Body of pancreas (tissue), 4 donors: ENCODE data around the gene ZNF107. TPM values are rescaled to one million over a fixed set of nuclear protein-coding genes. Genes with fewer than 3 reads are reported as not detected.

Experiments
- ATAC-seq: fragments of 150-250 bp; one replicate; pipeline ENCODE4 v1.9.1; 2016
- DNase-seq, 4 donors: peaks; one replicate each; pipeline ENCODE4 v3.0.0-alpha.2; 2019
- H3K27ac ChIP-seq, 4 donors: fragments of 200-600 bp; sonication (generic); 1 replicate in 3 of 4; 2 replicates in 1 of 4; pipeline versions ENCODE4 v1.5.1 to v1.6.1; 2016 to 2019; ENCODE audit warnings: mild to moderate bottlenecking in 1 of 4, mixed read lengths in 1 of 4, moderate library complexity in 1 of 4
- H3K27me3 ChIP-seq, 2 donors: fragments of 200-600 bp; sonication (generic); one replicate each; pipeline ENCODE4 v1.6.0; 2016; ENCODE audit warnings: mild to moderate bottlenecking in 1 of 2
- H3K36me3 ChIP-seq, 2 donors: fragments of 200-600 bp; sonication (generic); replicated peaks in 1 of 2; 2 replicates each; pipeline ENCODE4 v1.5.1; 2016; ENCODE audit warnings: low read depth in 2 of 2; ENCODE audit not compliant: insufficient read depth in 1 of 2
- H3K4me1 ChIP-seq: fragments of 200-600 bp; sonication (generic); one replicate; pipeline ENCODE4 v1.6.0; 2016
- H3K4me3 ChIP-seq, 2 donors: fragments of 200-600 bp; sonication (generic); 1 replicate in 1 of 2; 2 replicates in 1 of 2; pipeline ENCODE4 v1.5.1; 2016 to 2019
- H3K9me3 ChIP-seq, 3 donors: fragments of 200-600 bp; sonication (generic); 1 replicate in 2 of 3; 2 replicates in 1 of 3; pipeline ENCODE4 v1.5.1; 2016
- CTCF ChIP-seq, 7 experiments: fragments of 450-650 bp in 4 of 7; fragments of 200-600 bp in 3 of 7; sonication (generic) in 3 of 7; IDR thresholded peaks; one replicate each; pipeline ENCODE4 v1.5.1; 2016 to 2019; ENCODE audit warnings: antibody characterized with exemption in 7 of 7
- POLR2A ChIP-seq, 3 donors: fragments of 450-650 bp; IDR thresholded peaks; one replicate each; pipeline ENCODE4 v1.6.1; 2016; ENCODE audit warnings: antibody characterized with exemption in 3 of 3, mild to moderate bottlenecking in 2 of 3
- WGBS, 2 donors: methylation state at CpG; one replicate each; pipeline ENCODE4 v1.1.5; 2017; 5-methylcytosine and 5-hydroxymethylcytosine counted together
- intact Hi-C: fragments of 100-400 bp; cut with DNase I; formaldehyde crosslinking; loops from one replicate; pipeline ENCODE4 v1.15.1; 2023
- total RNA-seq, 2 donors: library from RNA; depleted of rRNA; stranded (reverse); fragments of >200 nt; gene quantifications; one replicate each; pipeline ENCODE4 v1.1.0, GENCODE V29; 2016

Gene ZNF107
- total RNA-seq, 2 donors from 2014 or later, result 2.3 to 3.6 TPM

GRCh38 chr7:64685091-64685490, 19.2 kb downstream of the ZNF107 start:
- TF ChIP-seq CTCF (IDR thresholded peaks at IDR 0.05) (no peak), POLR2A (IDR thresholded peaks at IDR 0.05) (no peak)
- Histone ChIP-seq H3K9me3 (no peaks in the 10 kb centered on the region), H3K36me3 (no peaks in the 10 kb centered on the region), H3K4me1 (no peaks in the 10 kb centered on the region), H3K4me3 (no peak overlapping the region), H3K27ac (no peak overlapping the region), H3K27me3 (no peaks in the 10 kb centered on the region)
- ATAC-seq, result no peak
- intact Hi-C loops, result no loop called here
- DNase-seq, result no peak
- WGBS, 2 donors, result 96 to 98% methylated on average over 9 of the region's 9 CpGs

GRCh38 chr7:64685741-64686140, 19.8 kb downstream of the ZNF107 start:
- DNase-seq (no peak), ATAC-seq (no peak)
- H3K36me3 ChIP-seq, result no peaks in the 10 kb centered on the region
- H3K9me3 ChIP-seq, result no peaks in the 10 kb centered on the region
- H3K4me3 ChIP-seq, result no peak overlapping the region
- intact Hi-C loops, result no loop called here
- 88 to 96% methylated on average over 3 of the region's 3 CpGs for WGBS, 2 donors
- TF ChIP-seq POLR2A (IDR thresholded peaks at IDR 0.05) (no peak), CTCF (IDR thresholded peaks at IDR 0.05) (no peak)
- H3K27ac ChIP-seq, result no peak overlapping the region
- no peaks in the 10 kb centered on the region for H3K4me1 ChIP-seq
- H3K27me3 ChIP-seq, result no peaks in the 10 kb centered on the region

GRCh38 chr7:64686493-64687184, 20.7 kb downstream of the ZNF107 start:
- Histone ChIP-seq H3K27me3 (no peaks in the 10 kb centered on the region), H3K4me3 (no peak overlapping the region), H3K4me1 (no peaks in the 10 kb centered on the region), H3K27ac (no peak overlapping the region), H3K9me3 (no peaks in the 10 kb centered on the region), H3K36me3 (no peaks in the 10 kb centered on the region)
- DNase-seq (no peak), ATAC-seq (no peak)
- no peak for TF ChIP-seq CTCF (IDR thresholded peaks at IDR 0.05)
- TF ChIP-seq POLR2A (IDR thresholded peaks at IDR 0.05), result no peak
- intact Hi-C loops, result no loop called here
- WGBS, 2 donors, result 87 to 89% methylated on average over 10 of the region's 10 CpGs

GRCh38 chr7:64687249-64687648, 21.3 kb downstream of the ZNF107 start:
- intact Hi-C loops, result no loop called here
- H3K27me3 ChIP-seq, result no peaks in the 10 kb centered on the region
- TF ChIP-seq POLR2A (IDR thresholded peaks at IDR 0.05), result no peak
- TF ChIP-seq CTCF (IDR thresholded peaks at IDR 0.05), result no peak
- 78 to 100% methylated on average over 1 of the region's 1 CpG for WGBS, 2 donors
- H3K36me3 ChIP-seq, result no peaks in the 10 kb centered on the region
- DNase-seq, result no peak
- no peak for ATAC-seq
- H3K4me3 ChIP-seq, result no peak overlapping the region
- H3K27ac ChIP-seq, result no peak overlapping the region
- no peaks in the 10 kb centered on the region for H3K9me3 ChIP-seq
- H3K4me1 ChIP-seq, result no peaks in the 10 kb centered on the region

- no peaks in the 10 kb centered on the region for H3K27me3 ChIP-seq
- intact Hi-C loops, result no loop called here
- no peaks in the 10 kb centered on the region for H3K4me1 ChIP-seq
- no peak overlapping the region for H3K27ac ChIP-seq
- no peak for ATAC-seq
- no peak for DNase-seq
- no peak overlapping the region for H3K4me3 ChIP-seq
- H3K9me3 ChIP-seq, result no peaks in the 10 kb centered on the region
- TF ChIP-seq POLR2A (IDR thresholded peaks at IDR 0.05) (no peak), CTCF (IDR thresholded peaks at IDR 0.05) (no peak)
- no peaks in the 10 kb centered on the region for H3K36me3 ChIP-seq
- 96% methylated on average over 2 of the region's 2 CpGs for WGBS, 2 donors
Measured at GRCh38 chr7:64688988-64689387, 23.1 kb downstream of the ZNF107 start.
